Activated CD4-positive, alpha-beta T cell treated with anti-CD3 and anti-CD28 coated beads, Interleukin-2, Interleukin-4, amounts not matched to agents 100 ng/mL and 50 ng/mL, durations not matched to agents 16 hours and 8 hours (primary cell): ENCODE results near the gene CSTF1.
A peak's percentile ranks its signal among the peaks of the same experiment; 100 is the strongest.

Experiments used
- DNase-seq: peaks from one replicate; pipeline ENCODE4 v3.0.0-alpha.2; 2020; ENCODE audit warnings: low spot score

The CSTF1 gene

GRCh38 chr20:56392132-56392880 is at the start of gene CSTF1, which contains the start of gene AURKA:
Gene CSTF1, plus strand, starts transcription at chr20:56392645. Its CDS starts 2,908 bp downstream, at chr20:56395553.
Gene AURKA, minus strand, starts transcription at chr20:56392215. Its CDS starts 4,018 bp downstream, at chr20:56388197.
- DNase-seq = peak; percentile 100

DNA sequence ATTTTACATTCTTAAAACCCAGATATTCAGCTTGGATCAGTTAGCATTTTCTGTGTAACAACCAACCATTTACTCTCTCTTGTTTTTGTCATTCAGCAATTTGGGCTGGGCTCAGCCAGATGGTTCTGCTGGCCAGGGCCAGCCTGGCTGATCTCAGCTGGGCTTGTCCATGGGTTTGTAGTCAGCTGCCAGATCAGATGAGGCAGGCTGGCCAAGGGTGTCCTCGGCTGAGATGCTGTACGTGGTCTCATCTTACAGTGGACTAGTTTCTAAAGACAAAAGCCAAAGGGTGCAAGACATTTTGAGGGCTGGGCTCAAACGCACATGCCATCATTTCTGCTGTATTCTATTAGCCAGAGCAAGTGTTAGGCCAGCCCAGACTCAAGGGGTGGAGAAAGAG is 49.7 kb upstream of the CSTF1 start:
- no peak for DNase-seq

DNA sequence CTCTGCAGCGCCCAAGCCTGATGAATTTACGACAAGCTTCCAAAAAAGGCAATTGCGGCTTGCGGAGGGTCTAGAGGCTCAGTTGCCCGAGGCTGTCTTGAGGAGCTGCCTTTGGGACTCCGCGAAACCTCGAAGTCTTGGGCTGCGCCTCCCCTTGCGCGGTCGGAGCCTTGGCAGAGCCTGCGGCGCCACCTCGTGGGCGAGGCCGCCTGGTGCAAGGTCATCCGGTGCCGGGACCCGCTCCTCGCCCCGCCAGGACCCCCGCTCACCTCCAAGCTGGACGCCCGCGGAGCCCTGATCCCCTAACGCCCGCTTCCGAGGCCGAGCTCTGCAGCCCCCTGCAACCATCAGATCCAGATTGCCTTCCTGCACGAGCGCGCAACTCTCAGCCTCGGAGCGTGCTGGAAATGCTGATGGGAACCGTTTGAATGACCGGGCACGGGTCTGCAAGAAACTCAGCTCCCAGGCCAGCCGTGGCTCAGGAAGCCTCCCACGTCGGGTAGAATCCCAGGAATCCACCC is 48.5 kb upstream of the CSTF1 start:
- DNase-seq = peak; percentile 48

DNA sequence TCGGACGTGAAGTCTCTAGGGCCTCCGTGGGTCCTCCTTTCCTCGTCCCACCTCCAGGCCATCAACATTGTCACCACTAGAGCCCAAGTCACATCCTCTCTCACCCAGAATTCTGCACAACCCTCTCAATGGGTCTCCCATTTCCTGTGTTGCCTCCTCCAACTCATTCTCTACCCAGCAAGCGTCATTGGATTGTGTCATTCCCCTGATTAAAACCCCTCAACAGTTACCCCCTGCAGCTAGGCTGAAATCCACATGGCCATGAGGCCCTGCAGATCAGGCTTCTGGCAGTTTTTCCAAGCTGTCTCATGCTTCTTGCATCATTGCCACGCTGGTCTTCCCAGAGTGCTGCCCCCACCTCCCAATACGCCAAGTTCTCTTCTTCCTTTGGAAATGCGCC is 46.5 kb upstream of the CSTF1 start:
- DNase-seq = no peak

GRCh38 chr20:56347628-56348304 is 44.7 kb upstream of the CSTF1 start:
- DNase-seq = no peak

GRCh38 chr20:56348305-56348693 is 44.1 kb upstream of the CSTF1 start:
- DNase-seq = no peak

- DNase-seq = no peak
Observed at GRCh38 chr20:56348746-56349145, 43.7 kb upstream of the CSTF1 start.

- no peak for DNase-seq
Observed at GRCh38 chr20:56350842-56351241, 41.6 kb upstream of the CSTF1 start.

DNA sequence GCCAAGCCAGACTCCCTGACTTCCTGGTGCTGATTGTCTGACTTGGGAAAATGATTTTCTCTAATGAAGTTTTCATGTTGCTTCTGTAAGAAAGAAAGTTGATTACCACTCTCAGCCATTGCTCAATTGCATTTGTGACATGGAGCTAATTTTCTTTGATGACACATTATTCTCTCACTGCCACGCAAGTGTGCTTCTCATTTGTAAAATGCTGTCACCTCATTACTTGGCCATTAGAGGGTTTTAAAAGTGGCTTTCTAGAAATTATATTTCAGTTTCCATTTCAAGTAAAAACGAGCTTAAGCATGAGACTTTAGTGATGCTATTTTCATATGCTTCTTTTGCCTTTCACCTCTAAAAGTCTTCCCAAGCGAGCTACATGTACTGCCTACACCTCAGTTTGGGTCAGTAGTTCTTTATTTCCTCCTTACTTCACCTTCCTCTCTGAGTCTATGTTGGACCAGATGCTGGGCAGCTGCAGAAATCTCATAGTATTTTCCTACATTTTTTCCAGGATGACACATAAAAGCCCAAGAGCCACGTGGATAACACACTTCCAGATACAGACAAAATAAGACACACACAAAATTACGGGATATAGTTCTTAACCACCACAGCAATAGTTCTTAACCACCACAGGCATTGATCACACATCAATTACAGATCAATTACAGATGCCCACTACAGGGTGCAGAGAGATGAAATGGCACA is 39.9 kb upstream of the CSTF1 start:
- no peak for DNase-seq

DNA sequence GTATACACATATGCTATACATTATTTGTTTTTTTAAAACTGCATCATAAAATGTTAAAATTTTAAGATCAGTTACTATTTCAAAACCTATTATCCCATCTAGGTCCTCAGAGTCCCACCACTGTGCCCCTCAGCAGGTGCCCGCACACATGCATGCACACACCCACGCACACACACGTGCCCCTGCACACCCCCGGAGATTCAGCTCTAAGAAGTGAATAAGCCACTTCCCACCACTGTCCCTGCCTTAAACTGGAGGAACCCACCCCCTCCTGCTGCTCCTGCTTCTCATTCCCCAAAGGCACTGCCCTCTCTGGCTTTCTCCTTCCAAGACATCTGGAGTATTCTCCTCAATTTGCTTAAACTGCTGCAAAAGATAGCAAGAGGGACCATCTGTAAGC is 39.1 kb upstream of the CSTF1 start:
- DNase-seq = no peak

DNA sequence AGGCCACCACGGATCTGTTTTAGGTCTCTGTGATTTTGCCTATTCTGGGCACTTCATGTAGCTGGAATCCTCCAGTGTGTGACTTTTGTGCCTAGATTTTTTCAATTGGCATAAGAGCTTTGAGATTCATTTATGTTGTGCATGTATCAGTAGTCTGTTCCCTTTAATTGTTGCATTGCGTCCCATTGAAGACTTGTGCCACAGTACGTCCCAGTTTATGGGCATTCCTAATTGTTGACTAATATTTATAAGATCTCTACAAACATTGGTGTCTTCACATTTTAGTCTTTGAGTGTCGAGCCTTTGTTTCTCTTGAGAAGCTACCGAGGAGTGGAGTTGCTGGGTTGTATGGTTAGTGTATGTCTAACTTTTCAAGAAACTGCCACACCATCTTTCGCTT is 34.4 kb upstream of the CSTF1 start:
- DNase-seq = no peak

- peak; percentile 84 for DNase-seq
Observed at GRCh38 chr20:56358600-56359211, 33.7 kb upstream of the CSTF1 start, which contains the start of gene FAM210B. Gene FAM210B, plus strand, starts transcription at chr20:56358974. Its CDS starts 32 bp downstream, at chr20:56359006.

DNA sequence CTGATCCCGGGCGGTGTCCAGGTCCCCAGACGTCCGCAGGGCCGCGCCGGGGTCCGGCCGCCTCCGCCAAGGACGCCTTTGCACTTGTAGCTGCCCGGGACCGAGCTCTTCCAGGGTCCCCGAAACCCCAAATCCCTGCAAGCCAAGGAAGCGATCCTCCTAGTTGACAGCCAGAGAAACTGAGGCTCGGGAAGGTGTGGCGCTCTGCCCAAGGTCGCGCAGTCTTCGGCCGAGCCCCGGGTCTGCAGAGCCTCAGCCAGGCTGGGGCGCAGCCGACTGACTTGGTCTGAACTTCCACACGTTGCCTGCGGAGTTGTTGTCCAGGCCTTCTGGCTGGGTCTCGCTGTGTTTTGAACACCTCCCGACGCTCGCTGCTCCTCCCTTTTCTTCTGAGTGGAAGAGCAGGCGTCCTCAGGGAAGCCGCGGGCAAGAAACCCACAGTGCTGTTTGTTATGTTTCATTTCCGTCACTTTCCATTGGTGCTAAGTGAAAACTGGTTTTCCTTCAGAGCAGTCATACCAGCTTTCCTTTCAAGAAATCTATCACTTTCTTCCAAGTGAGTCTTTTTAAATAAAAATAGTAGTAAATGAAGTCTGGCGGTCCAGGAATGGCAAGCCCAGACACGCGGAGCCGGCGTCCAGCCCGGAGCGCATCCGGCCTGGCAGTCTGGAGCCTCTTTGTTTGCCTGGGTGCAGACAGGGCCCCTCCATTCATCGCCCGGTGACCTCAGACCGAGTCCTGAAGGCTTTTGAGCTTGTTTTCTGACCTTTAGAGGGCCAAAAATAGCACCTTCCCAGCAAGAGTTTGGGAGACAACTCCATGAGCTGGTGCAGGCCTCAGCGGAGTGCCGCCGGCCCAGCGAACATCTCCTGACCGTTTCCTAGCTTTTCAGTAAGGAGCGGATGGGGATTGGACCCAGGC is 33.0 kb upstream of the CSTF1 start:
- DNase-seq = no peak

GRCh38 chr20:56360133-56360907 is 32.1 kb upstream of the CSTF1 start:
- DNase-seq = no peak

DNA sequence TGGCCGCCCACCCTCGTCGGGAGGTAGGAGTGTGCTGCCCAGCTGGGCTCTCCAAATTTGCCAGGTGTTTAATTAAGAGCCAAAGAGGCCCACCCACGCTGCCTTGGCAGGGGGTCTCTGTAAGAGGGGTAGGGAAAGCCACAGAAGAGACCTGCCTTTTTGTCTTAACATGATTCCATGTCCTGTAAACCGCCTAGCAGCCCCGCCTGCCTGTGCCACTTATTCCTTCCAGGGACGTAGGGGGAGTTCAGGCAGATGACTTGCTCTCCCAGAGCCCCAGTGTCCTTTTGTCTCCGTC is 31.6 kb upstream of the CSTF1 start:
- no peak for DNase-seq

GRCh38 chr20:56361900-56362299 is 30.5 kb upstream of the CSTF1 start:
- DNase-seq = no peak

DNA sequence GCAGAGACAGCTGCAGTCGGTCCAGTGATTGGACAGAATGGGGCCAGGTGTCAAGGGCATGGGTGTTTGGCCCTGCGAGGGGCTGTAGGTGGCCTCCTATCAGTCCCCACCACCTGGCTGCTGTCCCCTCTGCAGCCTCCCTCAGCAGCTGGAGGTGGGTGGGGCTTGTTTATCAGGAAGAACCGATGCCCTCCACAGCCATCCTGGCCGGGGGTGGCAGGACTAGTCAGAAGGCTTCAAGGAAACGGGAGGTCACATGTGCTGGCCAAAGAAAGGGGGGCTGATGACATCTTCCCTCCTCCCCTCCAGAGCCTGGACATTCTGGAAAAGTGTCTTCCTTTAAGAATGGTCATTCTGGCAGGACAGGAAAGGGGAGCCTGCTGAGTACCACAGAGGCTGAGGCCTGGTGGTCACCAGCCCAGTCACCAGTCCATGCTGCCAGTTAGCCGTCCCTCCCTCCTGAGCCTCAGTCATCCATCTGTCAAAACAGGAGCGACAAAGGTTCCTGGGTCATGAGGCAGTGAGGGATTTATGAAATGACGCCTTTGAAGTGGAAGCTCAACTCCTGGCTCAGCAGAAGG is 29.5 kb upstream of the CSTF1 start:
- no peak for DNase-seq

- DNase-seq = no peak
Observed at GRCh38 chr20:56363491-56363890, 29.0 kb upstream of the CSTF1 start.

GRCh38 chr20:56368351-56369134 is 23.9 kb upstream of the CSTF1 start:
- no peak for DNase-seq
